Anterior cingulate cortex (tissue), 58 donors: ENCODE data around the gene ZNF57.
"Not testable (repeated sequence)": the region's sequence is repeated elsewhere in the genome, so short reads cannot be mapped to it uniquely, and the experiment has no call there.

Experiments
- DNase-seq, 58 donors: peaks; one replicate each; lab custom pipeline; 2025; lab: John Stamatoyannopoulos, UW

The ZNF57 gene

DNA sequence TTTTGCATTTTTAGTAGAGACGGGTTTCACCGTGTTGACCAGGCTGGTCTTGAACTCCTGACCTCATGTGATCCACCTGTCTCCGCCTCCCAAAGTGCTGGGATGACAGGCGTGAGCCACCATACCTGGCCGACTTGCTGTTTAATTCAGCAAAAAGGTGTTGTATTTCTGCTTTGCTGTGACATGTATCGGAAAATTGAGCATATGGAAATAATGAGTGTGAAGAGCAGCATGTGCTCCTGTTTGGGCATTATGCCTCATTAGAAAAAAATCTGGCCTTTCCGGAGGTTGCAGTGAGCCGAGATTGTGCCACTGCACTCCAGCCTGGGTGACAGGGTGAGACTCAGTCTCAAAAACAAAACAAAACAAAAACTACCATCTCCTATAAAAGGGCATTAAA, 10.2 kb upstream of the ZNF57 start:
- not testable (repeated sequence) for DNase-seq

GRCh38 chr19:2896694-2897093, 4.0 kb upstream of the ZNF57 start:
- DNase-seq, result no peak

GRCh38 chr19:2902590-2903218, 2.0 kb downstream of the ZNF57 start:
- DNase-seq, result no peak

GRCh38 chr19:2903326-2903725, 2.6 kb downstream of the ZNF57 start:
- not testable (repeated sequence) for DNase-seq

DNA sequence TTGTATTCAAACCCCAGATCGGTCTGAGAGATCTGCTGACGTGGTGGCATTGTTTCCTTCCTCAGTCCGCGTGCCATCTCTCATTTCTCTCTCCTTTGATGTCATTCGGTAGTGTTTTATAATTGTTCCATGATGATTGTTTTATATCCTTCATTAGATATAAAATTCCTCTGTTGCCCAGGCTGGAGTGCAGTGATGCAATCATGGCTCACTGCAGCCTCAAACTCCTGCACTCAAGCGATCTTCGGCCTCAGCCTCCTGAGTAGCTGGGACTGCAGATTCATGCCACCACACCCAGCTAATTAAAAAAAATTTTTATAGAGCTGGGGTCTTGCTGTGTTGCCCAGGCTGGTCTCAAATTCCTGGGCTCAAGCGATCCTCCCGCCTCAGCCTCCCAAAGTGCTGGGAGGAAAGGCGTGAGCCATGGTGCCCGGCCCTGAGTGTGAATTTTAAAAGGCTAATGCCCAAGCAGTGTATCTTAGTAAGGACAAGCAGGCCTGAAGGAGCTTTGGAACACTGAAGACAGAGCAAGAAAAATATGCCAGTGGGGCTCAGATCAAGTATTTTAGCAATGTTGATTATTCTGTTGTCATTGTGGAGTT, 5.3 kb downstream of the ZNF57 start:
- no peak for DNase-seq

DNA sequence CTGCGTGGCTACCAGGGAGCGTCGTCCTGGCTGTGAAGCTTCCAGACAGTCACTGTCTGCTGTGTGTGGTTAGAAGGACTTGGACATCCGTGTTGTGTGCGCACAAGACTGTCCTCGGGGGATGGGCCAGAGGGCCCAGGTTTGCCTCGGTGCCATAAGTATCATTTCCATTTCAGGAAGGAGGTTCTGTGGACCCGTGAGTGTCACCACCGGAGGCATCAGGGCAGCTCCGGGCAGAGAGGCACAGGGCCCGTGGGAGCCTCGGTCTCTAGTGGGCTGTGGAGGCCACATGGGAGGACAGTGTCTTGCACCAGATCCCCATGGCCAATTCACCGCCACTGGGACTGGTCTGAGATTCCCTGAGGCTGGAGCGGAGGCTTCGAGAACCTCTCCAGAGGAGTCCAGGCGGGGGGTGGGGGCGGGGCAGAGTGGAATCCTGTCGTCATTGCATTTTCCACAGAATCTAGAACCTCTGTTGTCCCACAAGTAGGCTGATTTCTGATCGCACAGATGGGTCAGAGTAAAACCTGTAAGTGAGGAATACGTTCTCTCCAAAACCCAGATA, 6.0 kb downstream of the ZNF57 start:
- DNase-seq, result no peak

DNA sequence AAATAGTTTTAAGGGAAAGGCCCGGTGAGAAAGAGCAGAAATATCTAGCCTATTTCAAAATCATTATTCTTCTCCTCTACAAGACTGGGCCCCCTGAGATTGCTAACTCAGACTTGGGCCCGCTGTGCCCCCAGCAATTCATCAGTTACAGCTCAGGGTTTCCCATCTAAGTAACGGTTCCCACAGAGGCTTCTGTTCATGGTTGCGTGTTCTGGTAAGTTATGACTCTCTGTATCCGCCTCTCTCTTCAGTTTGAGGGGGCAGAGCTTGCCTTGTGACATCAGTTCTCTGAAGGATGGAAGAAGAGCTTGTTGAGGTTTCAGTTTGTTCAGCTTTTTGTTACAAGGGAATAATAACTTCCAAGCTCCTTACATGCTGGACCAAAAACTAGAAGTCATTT, 11.6 kb downstream of the ZNF57 start:
- DNase-seq, result no peak

DNA sequence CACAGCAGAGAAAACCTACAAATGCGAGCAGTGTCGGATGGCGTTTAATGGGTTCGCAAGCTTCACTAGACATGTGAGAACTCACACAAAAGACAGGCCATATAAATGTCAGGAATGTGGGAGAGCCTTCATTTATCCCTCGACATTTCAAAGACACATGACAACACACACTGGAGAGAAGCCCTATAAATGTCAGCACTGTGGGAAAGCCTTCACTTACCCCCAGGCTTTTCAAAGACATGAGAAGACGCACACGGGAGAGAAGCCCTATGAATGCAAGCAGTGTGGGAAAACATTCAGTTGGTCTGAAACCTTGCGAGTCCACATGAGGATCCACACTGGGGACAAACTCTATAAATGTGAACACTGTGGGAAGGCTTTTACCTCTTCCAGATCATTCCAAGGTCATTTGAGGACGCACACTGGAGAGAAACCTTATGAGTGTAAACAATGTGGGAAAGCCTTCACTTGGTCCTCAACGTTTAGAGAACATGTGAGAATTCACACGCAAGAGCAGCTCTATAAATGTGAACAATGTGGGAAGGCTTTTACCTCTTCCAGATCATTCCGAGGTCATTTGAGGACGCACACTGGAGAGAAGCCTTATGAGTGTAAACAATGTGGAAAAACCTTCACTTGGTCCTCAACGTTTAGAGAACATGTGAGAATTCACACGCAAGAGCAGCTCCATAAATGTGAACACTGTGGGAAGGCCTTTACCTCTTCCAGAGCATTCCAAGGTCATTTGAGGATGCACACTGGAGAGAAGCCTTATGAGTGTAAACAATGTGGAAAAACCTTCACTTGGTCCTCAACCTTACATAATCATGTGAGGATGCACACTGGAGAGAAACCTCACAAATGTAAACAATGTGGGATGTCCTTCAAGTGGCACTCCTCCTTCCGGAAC, 16.8 kb downstream of the ZNF57 start:
- no peak for DNase-seq

DNA sequence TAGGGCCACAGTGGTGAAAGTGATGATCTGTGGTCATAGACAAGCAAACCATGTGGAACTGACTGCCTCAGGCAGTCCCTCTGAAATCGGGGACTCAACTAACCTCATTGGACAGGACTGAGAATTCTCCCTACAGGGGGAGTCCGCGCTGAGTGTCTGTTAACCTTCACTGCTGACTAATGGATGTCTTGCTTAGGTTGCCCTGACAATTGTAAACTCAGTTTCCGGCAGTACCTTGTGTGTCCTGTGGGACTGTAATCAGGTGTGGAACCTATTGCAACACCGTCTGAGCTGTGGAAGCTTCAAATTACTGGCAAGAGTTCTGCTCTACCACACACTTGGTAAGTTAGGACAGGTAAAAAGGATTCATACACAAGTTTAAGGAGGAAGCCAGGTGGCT, 22.3 kb downstream of the ZNF57 start:
- DNase-seq, result no peak

DNA sequence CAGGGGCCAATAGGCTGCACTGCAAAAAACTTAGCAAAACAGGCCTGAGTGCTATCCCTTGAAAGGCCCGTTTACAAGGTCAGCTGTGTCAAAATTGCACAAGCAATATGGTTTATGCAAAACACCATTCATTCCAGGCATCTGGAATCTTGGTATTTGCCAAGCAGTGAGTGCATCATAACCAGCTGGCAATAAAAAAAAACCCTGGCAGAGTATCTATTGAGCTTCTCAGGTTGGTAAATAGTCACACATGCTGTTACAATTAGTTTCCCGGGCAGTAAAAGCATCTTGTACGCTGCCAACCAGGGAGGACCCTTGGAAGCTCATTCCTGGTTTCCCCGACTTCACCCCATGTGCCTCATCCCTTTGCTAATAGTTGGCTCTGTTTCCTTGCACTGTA, 22.8 kb downstream of the ZNF57 start:
- DNase-seq, result peak in 6 of 58 donors; percentile 0 to 32 (median 16)

- no peak for DNase-seq
Observed at GRCh38 chr19:2926341-2927031, 25.8 kb downstream of the ZNF57 start.

- DNase-seq, result no peak
Observed at GRCh38 chr19:2927032-2927430, 26.3 kb downstream of the ZNF57 start.

GRCh38 chr19:2933490-2933910, 32.8 kb downstream of the ZNF57 start:
- DNase-seq, result no peak

GRCh38 chr19:2935863-2936262, 35.1 kb downstream of the ZNF57 start:
- not testable (repeated sequence) for DNase-seq

GRCh38 chr19:2942928-2943640, 42.4 kb downstream of the ZNF57 start:
- DNase-seq, result no peak

GRCh38 chr19:2944403-2944774, 43.7 kb downstream of the ZNF57 start:
- no peak for DNase-seq

DNA sequence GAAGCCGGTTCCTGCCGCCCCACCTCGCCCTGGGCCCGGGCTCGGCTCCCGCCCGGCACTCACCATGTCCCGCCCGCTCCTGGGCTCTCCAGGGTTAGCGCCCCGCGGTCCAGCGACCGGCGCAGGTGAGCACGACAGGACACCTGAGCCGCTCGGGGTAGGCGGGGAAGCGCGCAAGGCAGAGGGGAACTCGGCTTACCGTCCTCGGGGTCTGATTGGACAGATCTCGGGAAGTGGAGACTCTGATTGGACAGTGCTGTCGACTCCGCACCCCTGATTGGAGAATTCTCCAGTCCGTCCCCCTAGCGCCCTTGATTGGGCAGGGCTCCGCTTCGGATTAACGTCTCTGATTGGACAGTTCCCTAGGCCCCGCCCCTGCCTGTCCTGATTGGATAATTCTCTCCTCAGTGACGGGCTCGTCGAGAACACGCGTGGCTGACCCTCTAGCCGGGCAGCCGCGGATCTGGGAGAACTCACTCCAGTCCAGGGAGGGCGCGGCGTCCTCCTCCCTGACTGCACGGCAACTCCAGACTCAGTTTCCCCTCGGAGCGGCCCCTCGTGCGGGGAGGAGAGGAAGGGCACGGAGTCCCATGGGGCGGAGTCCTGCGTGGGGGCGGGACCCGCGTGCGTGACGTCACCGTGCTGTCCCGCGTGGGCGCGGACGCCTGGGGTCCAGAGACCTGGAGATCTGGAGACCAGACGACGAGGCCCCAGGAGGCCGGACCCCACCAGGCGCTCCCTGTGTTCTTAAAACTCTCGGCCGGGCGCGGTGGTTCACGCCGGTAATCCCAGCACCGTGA, 44.2 kb downstream of the ZNF57 start, which contains the start of gene ZNF77:
Gene ZNF77, minus strand, starts transcription at position 197 of the 800 bp plus-strand sequence. Its CDS starts 131 bp downstream, at position 66.
- DNase-seq, result peak; percentile 86 to 99 (median 97)

GRCh38 chr19:2945575-2946184, 45.0 kb downstream of the ZNF57 start:
- DNase-seq, result no peak

GRCh38 chr19:2949939-2950285, 49.2 kb downstream of the ZNF57 start:
- DNase-seq, result peak in 1 of 58 donors; percentile 37
